CD4-positive, CD25-positive, alpha-beta regulatory T cell (primary cell): ENCODE results near the gene ZDHHC20. TPM values are rescaled to one million over a fixed set of nuclear protein-coding genes. Genes with fewer than 3 reads are reported as not detected.

Source experiments
- ATAC-seq, 2 donors: fragments of 150-1000 bp; cut with Tn5 transposase; one replicate each; pipeline ENCODE4 v1.10.0; 2021; ENCODE audit warnings: low read depth in 2 of 2, moderate number of reproducible peaks in 2 of 2, moderate library complexity in 1 of 2
- DNase-seq, 3 donors: peaks; one replicate each; pipeline versions ENCODE4 v3.0.0 to v3.0.0-alpha.2; 2012 to 2022; ENCODE audit warnings: mixed read lengths in 1 of 3
- H3K27ac ChIP-seq: one replicate; pipeline ENCODE4 v1.7.0; 2013; ENCODE audit warnings: mild to moderate bottlenecking, low read length; ENCODE audit not compliant: insufficient read depth, poor library complexity, severe bottlenecking
- H3K27me3 ChIP-seq: one replicate; pipeline ENCODE4 v1.7.0; 2013; ENCODE audit warnings: low read length; ENCODE audit not compliant: control insufficient read depth, insufficient read depth
- H3K36me3 ChIP-seq: one replicate; pipeline ENCODE4 v1.7.0; 2013; ENCODE audit warnings: mild to moderate bottlenecking, low read length, moderate library complexity; ENCODE audit not compliant: control insufficient read depth, insufficient read depth
- H3K4me1 ChIP-seq: 2 replicates; pipeline ENCODE4 v1.7.0; 2013; ENCODE audit warnings: mild to moderate bottlenecking, low read length; ENCODE audit not compliant: insufficient read depth, control insufficient read depth, poor library complexity, severe bottlenecking
- H3K4me3 ChIP-seq: one replicate; pipeline ENCODE4 v1.7.0; 2013; ENCODE audit warnings: low read depth, mild to moderate bottlenecking, low read length, moderate library complexity
- H3K9me3 ChIP-seq, 2 experiments: 1 replicate in 1 of 2; 2 replicates in 1 of 2; pipeline ENCODE4 v1.7.0; 2013; ENCODE audit warnings: low read length in 2 of 2, mild to moderate bottlenecking in 1 of 2, moderate library complexity in 1 of 2; ENCODE audit not compliant: control insufficient read depth in 2 of 2
- H3K27ac Mint-ChIP-seq, 3 donors: one replicate each; pipeline ENCODE4 v1.8.0; 2020 to 2022; ENCODE audit warnings: mild to moderate bottlenecking in 3 of 3, mixed read lengths in 3 of 3, moderate library complexity in 2 of 3
- H3K27me3 Mint-ChIP-seq: one replicate; pipeline ENCODE4 v1.8.0; 2022; ENCODE audit warnings: mild to moderate bottlenecking, mixed read lengths
- H3K36me3 Mint-ChIP-seq: one replicate; pipeline ENCODE4 v1.8.0; 2020; ENCODE audit warnings: mixed read lengths
- H3K4me1 Mint-ChIP-seq, 4 donors: one replicate each; pipeline ENCODE4 v1.8.0; 2020 to 2022; ENCODE audit warnings: mixed read lengths in 4 of 4, mild to moderate bottlenecking in 1 of 4
- H3K4me3 Mint-ChIP-seq, 4 donors: one replicate each; pipeline ENCODE4 v1.8.0; 2020 to 2022; ENCODE audit warnings: mild to moderate bottlenecking in 4 of 4, mixed read lengths in 4 of 4, moderate library complexity in 3 of 4
- H3K9me3 Mint-ChIP-seq, 7 donors: one replicate each; pipeline ENCODE4 v1.8.0; 2020 to 2022; ENCODE audit warnings: mixed read lengths in 7 of 7, mild to moderate bottlenecking in 3 of 7, moderate library complexity in 2 of 7
- polyA plus RNA-seq, 4 donors: library from polyadenylated mRNA; unstranded; fragments of 300-500 nt; fragmentation: Illumina TruSeq; gene quantifications; one replicate each; pipeline ENCODE4 v1.2.3, GENCODE V29; 2021
- total RNA-seq: library from RNA; stranded (reverse); gene quantifications from one replicate; pipeline ENCODE4 v1.2.3, GENCODE V29; 2022

The ZDHHC20 gene
- total and polyA plus RNA-seq, 5 donors from 2014 or later: 36.9 to 84.4 (median 39.6) TPM

DNA sequence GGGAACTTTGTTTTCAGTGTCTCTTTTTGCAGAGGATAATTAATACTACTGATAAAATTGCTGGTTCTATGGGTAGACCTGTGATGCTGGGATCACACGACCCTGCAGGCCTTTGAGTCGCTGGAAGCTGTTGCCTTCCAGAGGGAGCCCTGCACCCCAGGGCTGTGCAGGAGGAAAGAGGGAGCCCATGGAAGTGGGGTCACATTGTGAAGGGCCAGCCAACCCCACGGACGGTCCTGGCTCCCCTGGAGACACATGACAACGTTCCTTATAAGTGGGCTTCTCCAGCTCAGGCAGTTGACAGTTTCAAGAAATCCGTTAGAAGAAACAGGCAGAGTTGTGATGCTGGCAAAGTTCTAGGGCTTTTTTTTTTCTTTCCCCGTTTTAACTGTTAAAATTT is 98.0 kb downstream of the ZDHHC20 start:
- H3K4me3 Mint-ChIP-seq: no peak overlapping the region
- ATAC-seq: no peak

DNA sequence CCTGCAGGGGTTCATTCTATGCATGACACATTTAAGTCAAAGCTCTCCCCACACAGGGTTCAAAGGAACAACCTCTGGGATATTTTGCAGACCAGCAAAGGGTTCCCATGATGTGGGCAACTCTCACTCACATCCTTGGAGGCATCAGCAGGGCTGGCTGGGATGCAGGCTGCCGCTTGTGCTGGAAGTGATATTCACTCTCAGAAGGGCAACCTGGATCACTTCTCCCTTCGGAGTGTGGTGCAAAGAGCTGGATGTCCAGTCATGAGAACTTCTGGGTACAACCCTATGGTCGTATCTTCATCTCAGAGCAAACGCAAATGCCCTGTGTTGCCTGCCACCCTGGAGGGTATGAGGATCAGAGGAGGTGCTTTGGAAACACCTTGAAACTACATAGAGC is 98.6 kb downstream of the ZDHHC20 start:
- Histone ChIP-seq H3K4me1 (no peaks in the 10 kb centered on the region), H3K27me3 (no peaks in the 10 kb centered on the region), H3K4me3 (no peak overlapping the region), H3K27ac (no peak overlapping the region), H3K9me3 (no peaks in the 10 kb centered on the region), H3K36me3 (no peaks in the 10 kb centered on the region)
- no peaks in the 10 kb centered on the region for H3K36me3 Mint-ChIP-seq
- H3K27ac Mint-ChIP-seq: no peak overlapping the region
- ATAC-seq: no peak
- peaks cover 0 to 2% (median 0%) of the 10 kb centered on the region in 7 donors for H3K9me3 Mint-ChIP-seq
- H3K4me3 Mint-ChIP-seq: no peak overlapping the region
- no peak for DNase-seq
- H3K27me3 Mint-ChIP-seq: no peaks in the 10 kb centered on the region
- peaks cover 0 to 4% (median 0%) of the 10 kb centered on the region in 4 donors for H3K4me1 Mint-ChIP-seq

More for the DNA sequence above, 98.0 kb downstream of the ZDHHC20 start:
- Mint-ChIP-seq H3K27me3 (no peaks in the 10 kb centered on the region), H3K36me3 (no peaks in the 10 kb centered on the region), H3K27ac (no peak overlapping the region), H3K4me1 (peaks cover 0 to 9% (median 0%) of the 10 kb centered on the region in 4 donors), H3K9me3 (peaks cover 0 to 2% (median 0%) of the 10 kb centered on the region in 7 donors)
- Histone ChIP-seq H3K27ac (no peak overlapping the region), H3K4me3 (no peak overlapping the region), H3K27me3 (no peaks in the 10 kb centered on the region), H3K9me3 (no peaks in the 10 kb centered on the region), H3K4me1 (no peaks in the 10 kb centered on the region), H3K36me3 (no peaks in the 10 kb centered on the region)
- DNase-seq: no peak

DNA sequence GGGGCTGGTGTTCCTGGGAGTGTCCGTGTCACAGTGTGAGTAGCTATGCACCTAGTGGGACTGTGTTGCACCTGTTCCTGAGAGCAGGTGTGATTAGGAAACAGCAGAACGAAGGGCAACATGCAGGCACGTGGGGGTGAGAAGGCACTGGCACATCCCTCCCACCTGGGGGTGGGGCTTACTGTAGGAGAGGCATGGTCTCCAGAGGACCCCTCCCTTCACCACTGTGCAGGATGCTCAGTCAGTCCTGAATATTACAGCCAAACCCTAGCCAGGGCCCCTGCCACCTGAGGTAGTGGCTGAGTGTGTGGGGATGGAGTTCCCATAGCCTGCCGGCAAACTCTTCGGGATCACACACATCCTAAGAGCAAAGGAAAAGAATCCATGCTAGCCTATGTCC is 99.2 kb downstream of the ZDHHC20 start:
- DNase-seq: no peak
- Histone ChIP-seq H3K27me3 (no peaks in the 10 kb centered on the region), H3K27ac (no peak overlapping the region), H3K36me3 (no peaks in the 10 kb centered on the region), H3K4me1 (no peaks in the 10 kb centered on the region), H3K4me3 (no peak overlapping the region), H3K9me3 (no peaks in the 10 kb centered on the region)
- Mint-ChIP-seq H3K36me3 (no peaks in the 10 kb centered on the region), H3K27me3 (no peaks in the 10 kb centered on the region), H3K27ac (no peak overlapping the region), H3K4me1 (peaks cover 0 to 4% (median 0%) of the 10 kb centered on the region in 4 donors), H3K9me3 (peaks cover 0 to 2% (median 0%) of the 10 kb centered on the region in 7 donors), H3K4me3 (no peak overlapping the region)
- ATAC-seq: no peak

DNA sequence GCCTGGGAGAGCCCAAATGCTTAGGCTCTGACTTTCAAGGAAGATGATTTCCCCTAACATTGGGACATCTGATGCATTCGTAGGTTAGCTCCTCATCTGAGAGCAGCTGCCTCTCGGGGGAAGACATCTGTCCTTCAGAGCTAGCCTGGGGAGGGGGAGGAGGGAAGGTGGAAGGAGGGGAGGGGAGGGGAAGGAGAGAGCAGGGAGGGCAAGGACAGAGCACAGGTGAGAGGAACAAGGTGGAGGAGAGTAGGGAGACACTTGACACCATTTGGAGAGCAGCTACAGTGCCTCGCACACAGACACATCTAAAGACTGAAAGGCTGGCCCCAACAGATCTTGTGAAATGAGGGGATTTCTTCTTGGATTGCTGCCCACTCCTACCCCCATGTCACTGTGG is 103.8 kb downstream of the ZDHHC20 start:
- H3K9me3 Mint-ChIP-seq: peaks cover 0 to 4% (median 0%) of the 10 kb centered on the region in 7 donors
- no peaks in the 10 kb centered on the region for H3K27me3 ChIP-seq
- H3K36me3 ChIP-seq: no peaks in the 10 kb centered on the region
- H3K27ac Mint-ChIP-seq: no peak overlapping the region
- H3K4me1 Mint-ChIP-seq: no peaks in the 10 kb centered on the region
- H3K4me1 ChIP-seq: no peaks in the 10 kb centered on the region
- no peak for ATAC-seq
- no peak for DNase-seq
- H3K9me3 ChIP-seq: no peaks in the 10 kb centered on the region
- H3K4me3 Mint-ChIP-seq: no peak overlapping the region
- peaks cover 6% of the 10 kb centered on the region for H3K36me3 Mint-ChIP-seq
- no peak overlapping the region for H3K27ac ChIP-seq
- no peak overlapping the region for H3K4me3 ChIP-seq
- H3K27me3 Mint-ChIP-seq: no peaks in the 10 kb centered on the region

DNA sequence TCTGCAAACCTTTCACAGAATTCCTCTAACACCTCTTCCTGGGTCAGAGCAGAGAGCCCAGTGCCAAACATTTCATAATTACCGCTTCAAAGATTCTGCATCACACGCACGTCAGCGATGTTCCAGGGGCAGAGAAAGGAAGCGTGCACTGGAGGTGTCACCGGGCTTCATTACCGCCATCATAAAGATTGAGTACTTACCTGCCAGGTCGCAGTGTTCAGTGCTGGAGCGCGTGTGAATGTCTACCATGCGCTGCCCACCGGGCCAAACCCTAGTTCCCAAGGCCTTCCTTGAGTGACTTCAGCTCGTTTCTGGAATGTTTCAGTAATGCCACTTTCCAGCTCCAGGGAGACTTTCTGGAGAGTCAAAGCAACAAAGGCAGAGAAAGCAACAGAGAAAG is 104.4 kb downstream of the ZDHHC20 start:
- Mint-ChIP-seq H3K4me1 (no peaks in the 10 kb centered on the region), H3K27me3 (no peaks in the 10 kb centered on the region), H3K4me3 (no peak overlapping the region), H3K27ac (no peak overlapping the region), H3K9me3 (peaks cover 0 to 4% (median 0%) of the 10 kb centered on the region in 7 donors), H3K36me3 (peaks cover 6% of the 10 kb centered on the region)
- no peak overlapping the region for H3K4me3 ChIP-seq
- ATAC-seq (no peak), DNase-seq (no peak)
- H3K9me3 ChIP-seq: no peaks in the 10 kb centered on the region
- no peak overlapping the region for H3K27ac ChIP-seq
- no peaks in the 10 kb centered on the region for H3K4me1 ChIP-seq
- H3K36me3 ChIP-seq: no peaks in the 10 kb centered on the region
- H3K27me3 ChIP-seq: no peaks in the 10 kb centered on the region

DNA sequence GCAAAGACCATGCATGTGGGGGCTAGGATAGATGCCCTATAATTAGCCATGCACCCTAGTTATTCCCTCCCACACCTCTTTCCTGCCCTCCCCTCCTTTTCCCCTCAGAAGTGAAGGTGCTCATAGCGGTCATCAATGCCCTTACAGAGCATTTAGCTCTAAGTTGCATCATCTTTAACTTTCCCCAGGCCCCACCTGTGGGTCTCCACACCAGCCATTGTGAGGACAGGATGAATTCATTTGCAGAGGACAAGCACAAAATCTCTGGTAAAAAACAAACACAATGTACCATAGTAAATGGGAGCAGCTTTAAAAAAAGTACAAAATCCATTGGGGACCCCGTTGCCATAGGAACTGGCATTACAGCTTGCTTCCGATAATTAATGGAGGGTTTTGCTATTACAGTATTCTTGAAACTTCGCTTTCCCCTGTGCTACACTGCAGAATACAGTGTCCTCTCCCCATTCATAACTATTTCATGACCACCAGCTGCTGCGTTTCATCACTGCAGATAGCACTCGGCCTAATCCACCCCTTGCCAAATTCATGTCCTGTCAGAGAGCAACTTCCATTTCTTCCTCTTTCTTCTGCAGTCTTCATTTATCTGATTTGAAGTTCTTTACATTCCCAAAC is 110.5 kb downstream of the ZDHHC20 start:
- Mint-ChIP-seq H3K27ac (peak overlapping the region in 1 of 3 donors; percentile 21), H3K9me3 (no peaks in the 10 kb centered on the region), H3K4me3 (no peak overlapping the region), H3K4me1 (peaks cover 5 to 23% (median 16%) of the 10 kb centered on the region in 4 donors), H3K27me3 (no peaks in the 10 kb centered on the region), H3K36me3 (no peaks in the 10 kb centered on the region)
- H3K4me3 ChIP-seq: no peak overlapping the region
- H3K4me1 ChIP-seq: peaks cover 13% of the 10 kb centered on the region
- H3K27me3 ChIP-seq: no peaks in the 10 kb centered on the region
- H3K9me3 ChIP-seq: no peaks in the 10 kb centered on the region
- ATAC-seq (no peak), DNase-seq (no peak)
- H3K36me3 ChIP-seq: no peaks in the 10 kb centered on the region
- H3K27ac ChIP-seq: no peak overlapping the region

DNA sequence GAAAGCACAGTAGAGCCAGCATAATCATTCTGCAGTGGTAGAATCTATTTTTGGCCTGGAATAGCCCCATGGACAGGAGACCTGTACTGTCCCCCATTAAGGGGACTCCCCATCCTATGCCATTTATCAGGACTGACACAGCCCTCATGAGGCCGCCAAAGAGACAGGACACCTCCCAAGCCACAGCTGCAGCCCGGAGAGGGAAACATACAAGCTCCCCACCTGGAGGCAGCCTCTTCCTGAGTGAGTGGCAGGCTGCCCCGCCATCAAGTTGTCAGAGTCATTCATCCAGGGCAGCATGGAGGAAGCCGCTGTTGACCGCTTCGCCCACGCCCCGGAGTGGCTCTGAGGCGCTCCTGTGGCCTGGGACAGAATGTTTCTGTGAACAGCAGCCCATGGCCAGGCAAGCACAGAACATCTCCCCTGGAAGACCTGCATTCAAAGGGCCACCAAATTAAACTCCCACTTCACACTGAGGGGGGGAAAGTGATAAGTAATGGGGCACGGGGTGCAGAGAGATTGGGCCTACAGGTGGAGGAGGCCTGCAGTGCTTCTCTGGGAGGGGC is 111.3 kb downstream of the ZDHHC20 start:
- Mint-ChIP-seq H3K4me1 (peaks cover 5 to 26% (median 19%) of the 10 kb centered on the region in 4 donors), H3K27me3 (no peaks in the 10 kb centered on the region), H3K9me3 (no peaks in the 10 kb centered on the region), H3K36me3 (no peaks in the 10 kb centered on the region), H3K27ac (no peak overlapping the region), H3K4me3 (no peak overlapping the region)
- no peak overlapping the region for H3K27ac ChIP-seq
- ATAC-seq: no peak
- H3K36me3 ChIP-seq: no peaks in the 10 kb centered on the region
- H3K4me3 ChIP-seq: no peak overlapping the region
- DNase-seq: no peak
- no peaks in the 10 kb centered on the region for H3K27me3 ChIP-seq
- peaks cover 20% of the 10 kb centered on the region for H3K4me1 ChIP-seq
- no peaks in the 10 kb centered on the region for H3K9me3 ChIP-seq

DNA sequence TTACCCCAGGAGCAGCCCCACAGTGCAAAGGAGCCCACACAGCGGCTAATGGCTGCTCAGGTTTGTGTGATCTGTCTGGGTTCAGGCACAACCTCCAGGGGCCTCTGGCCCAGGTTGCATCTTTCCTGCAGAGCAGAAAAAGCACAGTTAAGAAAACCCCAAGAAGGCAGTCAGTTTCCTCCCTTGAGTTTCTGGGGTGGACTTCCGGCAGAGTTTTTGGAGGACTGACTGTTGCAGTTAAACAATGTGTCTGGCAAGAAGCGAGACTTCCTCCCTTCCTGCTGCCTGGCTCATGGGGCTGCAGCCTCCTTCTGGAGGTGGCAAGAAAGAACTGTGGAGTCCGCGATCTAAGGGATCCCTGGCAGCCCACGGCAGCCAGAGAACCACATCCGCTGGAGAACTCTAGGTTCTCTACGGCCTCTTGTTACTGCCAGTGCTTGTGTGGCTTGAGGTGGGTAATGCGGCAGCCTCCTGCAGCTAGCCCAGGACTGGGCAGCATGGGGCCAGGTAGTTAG is 114.4 kb downstream of the ZDHHC20 start:
- DNase-seq (peak in 2 of 3 donors; percentile 37 to 76), ATAC-seq (peak; percentile 64 to 74)
- H3K4me3 ChIP-seq: peak overlapping the region; percentile 53
- Mint-ChIP-seq H3K4me1 (peaks cover 5 to 32% (median 19%) of the 10 kb centered on the region in 4 donors), H3K27me3 (no peaks in the 10 kb centered on the region), H3K27ac (peak overlapping the region; percentile 90 to 94 (median 92)), H3K36me3 (no peaks in the 10 kb centered on the region), H3K4me3 (peak overlapping the region; percentile 71 to 81 (median 75)), H3K9me3 (no peaks in the 10 kb centered on the region)
- no peaks in the 10 kb centered on the region for H3K27me3 ChIP-seq
- H3K36me3 ChIP-seq: no peaks in the 10 kb centered on the region
- peak overlapping the region; percentile 55 for H3K27ac ChIP-seq
- no peaks in the 10 kb centered on the region for H3K9me3 ChIP-seq
- peaks cover 25% of the 10 kb centered on the region for H3K4me1 ChIP-seq
